ENCODE results near the gene PLAA.
A peak's percentile ranks its signal among the peaks of the same experiment; 100 is the strongest.
"Not testable (repeated sequence)": the region's sequence is repeated elsewhere in the genome, so short reads cannot be mapped to it uniquely, and the experiment has no call there.

PLAA gene

DNA sequence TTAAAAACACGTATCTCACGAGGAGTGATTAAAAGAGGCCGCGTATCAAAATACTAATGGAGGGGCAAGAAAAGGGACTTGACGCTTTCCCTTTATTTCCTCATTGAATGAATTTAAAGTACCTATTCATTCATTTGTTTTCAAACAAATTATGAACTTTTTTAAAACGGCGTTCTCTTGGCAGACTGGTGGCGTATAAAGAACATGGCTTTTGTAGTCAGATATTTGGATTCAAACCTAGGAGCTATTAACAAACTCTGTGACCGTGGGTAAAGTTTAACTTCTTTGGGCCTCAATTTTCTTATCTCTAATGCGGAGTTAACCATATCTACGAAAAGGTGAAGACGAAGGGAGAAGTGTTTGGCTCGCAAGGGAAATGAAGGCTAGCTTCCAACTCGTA lies 55.3 kb downstream of the PLAA start:
- DNase-seq (ENCODE audit: low spot score) = no peak
- no peak for ATAC-seq (ENCODE audit: low read depth)
- H3K4me3 ChIP-seq (ENCODE audit: severe bottlenecking) = peak overlapping the region; percentile 91
- H3K9me3 ChIP-seq (ENCODE audit: severe bottlenecking) = no peaks in the 10 kb centered on the region
- peaks cover 2% of the 10 kb centered on the region for H3K4me1 ChIP-seq (ENCODE audit: insufficient read depth, poor library complexity, severe bottlenecking)
- TF ChIP-seq, protein P1, sequence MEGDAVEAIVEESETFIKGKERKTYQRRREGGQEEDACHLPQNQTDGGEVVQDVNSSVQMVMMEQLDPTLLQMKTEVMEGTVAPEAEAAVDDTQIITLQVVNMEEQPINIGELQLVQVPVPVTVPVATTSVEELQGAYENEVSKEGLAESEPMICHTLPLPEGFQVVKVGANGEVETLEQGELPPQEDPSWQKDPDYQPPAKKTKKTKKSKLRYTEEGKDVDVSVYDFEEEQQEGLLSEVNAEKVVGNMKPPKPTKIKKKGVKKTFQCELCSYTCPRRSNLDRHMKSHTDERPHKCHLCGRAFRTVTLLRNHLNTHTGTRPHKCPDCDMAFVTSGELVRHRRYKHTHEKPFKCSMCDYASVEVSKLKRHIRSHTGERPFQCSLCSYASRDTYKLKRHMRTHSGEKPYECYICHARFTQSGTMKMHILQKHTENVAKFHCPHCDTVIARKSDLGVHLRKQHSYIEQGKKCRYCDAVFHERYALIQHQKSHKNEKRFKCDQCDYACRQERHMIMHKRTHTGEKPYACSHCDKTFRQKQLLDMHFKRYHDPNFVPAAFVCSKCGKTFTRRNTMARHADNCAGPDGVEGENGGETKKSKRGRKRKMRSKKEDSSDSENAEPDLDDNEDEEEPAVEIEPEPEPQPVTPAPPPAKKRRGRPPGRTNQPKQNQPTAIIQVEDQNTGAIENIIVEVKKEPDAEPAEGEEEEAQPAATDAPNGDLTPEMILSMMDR (IDR thresholded peaks at IDR 0.05; ENCODE audit: poor library complexity, severe bottlenecking) = no peak
- no peaks in the 10 kb centered on the region for H3K27me3 ChIP-seq (ENCODE audit: insufficient read depth, poor library complexity, severe bottlenecking)
- H3K36me3 ChIP-seq (ENCODE audit: low read depth) = peaks cover 21% of the 10 kb centered on the region
- peak overlapping the region; percentile 84 for H3K27ac ChIP-seq (ENCODE audit: poor library complexity, severe bottlenecking)

- H3K27me3 ChIP-seq (ENCODE audit: insufficient read depth, poor library complexity, severe bottlenecking) = no peaks in the 10 kb centered on the region
- ATAC-seq (ENCODE audit: low read depth) (no peak), DNase-seq (ENCODE audit: low spot score) (no peak)
- TF ChIP-seq, protein P1 (IDR thresholded peaks at IDR 0.05; ENCODE audit: poor library complexity, severe bottlenecking) = no peak
- no peak overlapping the region for H3K27ac ChIP-seq (ENCODE audit: poor library complexity, severe bottlenecking)
- H3K4me3 ChIP-seq (ENCODE audit: severe bottlenecking) = no peak overlapping the region
- H3K4me1 ChIP-seq (ENCODE audit: insufficient read depth, poor library complexity, severe bottlenecking) = peaks cover 2% of the 10 kb centered on the region
- no peaks in the 10 kb centered on the region for H3K9me3 ChIP-seq (ENCODE audit: severe bottlenecking)
- peaks cover 52% of the 10 kb centered on the region for H3K36me3 ChIP-seq (ENCODE audit: low read depth)
These were observed 58.8 kb downstream of the PLAA start for GRCh38 chr9:26888271-26888670.

GRCh38 chr9:26882154-26882553 lies 64.9 kb downstream of the PLAA start:
- peaks cover 78% of the 10 kb centered on the region for H3K36me3 ChIP-seq (ENCODE audit: low read depth)
- no peaks in the 10 kb centered on the region for H3K27me3 ChIP-seq (ENCODE audit: insufficient read depth, poor library complexity, severe bottlenecking)
- TF ChIP-seq, protein P1 (IDR thresholded peaks at IDR 0.05; ENCODE audit: poor library complexity, severe bottlenecking) = no peak

DNA sequence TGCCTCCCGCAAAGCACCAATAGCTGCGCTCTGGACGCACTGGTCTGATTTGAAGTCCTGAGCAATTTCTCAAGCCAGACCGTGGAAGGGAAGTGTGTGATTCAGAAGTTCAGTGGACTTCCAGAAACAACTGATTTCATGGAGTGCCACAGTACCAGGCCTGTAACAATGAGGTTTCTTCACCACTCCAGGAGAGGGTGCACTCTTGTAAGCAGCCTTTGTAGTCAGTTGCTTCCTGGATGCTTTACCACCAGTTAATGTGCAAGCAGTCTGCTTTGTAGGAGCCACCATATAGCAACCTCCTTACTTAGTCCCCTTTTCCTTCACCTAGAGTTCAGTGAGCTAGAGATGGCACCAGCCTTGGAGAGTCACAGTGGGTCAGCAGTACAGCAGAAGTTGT lies 66.8 kb downstream of the PLAA start:
- Histone ChIP-seq H3K9me3 (ENCODE audit: severe bottlenecking) (peaks cover 4% of the 10 kb centered on the region), H3K4me3 (ENCODE audit: severe bottlenecking) (no peak overlapping the region), H3K27ac (ENCODE audit: poor library complexity, severe bottlenecking) (no peak overlapping the region), H3K4me1 (ENCODE audit: insufficient read depth, poor library complexity, severe bottlenecking) (no peaks in the 10 kb centered on the region), H3K27me3 (ENCODE audit: insufficient read depth, poor library complexity, severe bottlenecking) (no peaks in the 10 kb centered on the region), H3K36me3 (ENCODE audit: low read depth) (peaks cover 59% of the 10 kb centered on the region)
- TF ChIP-seq, protein P1 (IDR thresholded peaks at IDR 0.05; ENCODE audit: poor library complexity, severe bottlenecking) = no peak
- no peak for DNase-seq (ENCODE audit: low spot score)
- ATAC-seq (ENCODE audit: low read depth) = no peak

More at GRCh38 chr9:26882154-26882553, 64.9 kb downstream of the PLAA start:
- Histone ChIP-seq H3K27ac (ENCODE audit: poor library complexity, severe bottlenecking) (no peak overlapping the region), H3K9me3 (ENCODE audit: severe bottlenecking) (peaks cover 4% of the 10 kb centered on the region), H3K4me1 (ENCODE audit: insufficient read depth, poor library complexity, severe bottlenecking) (no peaks in the 10 kb centered on the region), H3K4me3 (ENCODE audit: severe bottlenecking) (no peak overlapping the region)
- ATAC-seq (ENCODE audit: low read depth) (no peak), DNase-seq (ENCODE audit: low spot score) (no peak)

DNA sequence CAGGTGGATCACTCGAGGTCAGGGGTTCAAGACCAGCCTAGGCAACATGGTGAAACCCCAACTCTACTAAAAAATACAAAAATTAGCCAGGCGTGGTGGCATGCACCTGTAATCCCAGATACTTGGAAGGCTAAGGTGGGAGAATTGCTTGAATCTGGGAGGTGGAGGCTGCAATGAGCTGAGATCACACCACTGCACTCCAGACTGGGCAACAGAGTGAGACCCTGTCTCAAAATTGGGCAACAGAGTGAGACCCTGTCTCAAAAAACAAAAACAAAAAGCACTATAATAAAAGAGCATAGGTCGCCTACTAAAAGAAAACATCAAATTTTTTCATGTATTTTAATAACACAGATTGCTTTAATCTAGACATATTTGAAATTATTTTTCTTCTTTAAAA lies 71.9 kb downstream of the PLAA start:
- not testable (repeated sequence) for DNase-seq (ENCODE audit: low spot score); H3K4me3 ChIP-seq (ENCODE audit: severe bottlenecking); H3K9me3 ChIP-seq (ENCODE audit: severe bottlenecking); H3K27me3 ChIP-seq (ENCODE audit: insufficient read depth, poor library complexity, severe bottlenecking); H3K27ac ChIP-seq (ENCODE audit: poor library complexity, severe bottlenecking); ATAC-seq (ENCODE audit: low read depth); H3K4me1 ChIP-seq (ENCODE audit: insufficient read depth, poor library complexity, severe bottlenecking)
- H3K36me3 ChIP-seq (ENCODE audit: low read depth) = peaks cover 25% of the 10 kb centered on the region
